Erythroblast (primary cell): Measurements from ENCODE around the gene HTR1D.

Experiments used
- GATA1 ChIP-seq: IDR thresholded peaks from 2 replicates; pipeline ENCODE4 v1.6.1; 2011; ENCODE audit warnings: low read depth, mild to moderate bottlenecking, control low read depth, low read length, moderate library complexity
- POLR2A ChIP-seq: IDR thresholded peaks from 2 replicates; pipeline ENCODE4 v1.6.1; 2011; ENCODE audit warnings: mild to moderate bottlenecking, low read length

GRCh38 chr1:23148084-23148483 is 69.2 kb downstream of the HTR1D start:
- TF ChIP-seq POLR2A (no peak), GATA1 (no peak)
